ENCODE measurements around the gene NEAT1. TPM values are rescaled to one million over a fixed set of nuclear protein-coding genes. Genes with fewer than 3 reads are reported as not detected.

NEAT1 gene
- polyA plus RNA-seq, 3 donors = 117 to 471 (median 268) TPM

DNA sequence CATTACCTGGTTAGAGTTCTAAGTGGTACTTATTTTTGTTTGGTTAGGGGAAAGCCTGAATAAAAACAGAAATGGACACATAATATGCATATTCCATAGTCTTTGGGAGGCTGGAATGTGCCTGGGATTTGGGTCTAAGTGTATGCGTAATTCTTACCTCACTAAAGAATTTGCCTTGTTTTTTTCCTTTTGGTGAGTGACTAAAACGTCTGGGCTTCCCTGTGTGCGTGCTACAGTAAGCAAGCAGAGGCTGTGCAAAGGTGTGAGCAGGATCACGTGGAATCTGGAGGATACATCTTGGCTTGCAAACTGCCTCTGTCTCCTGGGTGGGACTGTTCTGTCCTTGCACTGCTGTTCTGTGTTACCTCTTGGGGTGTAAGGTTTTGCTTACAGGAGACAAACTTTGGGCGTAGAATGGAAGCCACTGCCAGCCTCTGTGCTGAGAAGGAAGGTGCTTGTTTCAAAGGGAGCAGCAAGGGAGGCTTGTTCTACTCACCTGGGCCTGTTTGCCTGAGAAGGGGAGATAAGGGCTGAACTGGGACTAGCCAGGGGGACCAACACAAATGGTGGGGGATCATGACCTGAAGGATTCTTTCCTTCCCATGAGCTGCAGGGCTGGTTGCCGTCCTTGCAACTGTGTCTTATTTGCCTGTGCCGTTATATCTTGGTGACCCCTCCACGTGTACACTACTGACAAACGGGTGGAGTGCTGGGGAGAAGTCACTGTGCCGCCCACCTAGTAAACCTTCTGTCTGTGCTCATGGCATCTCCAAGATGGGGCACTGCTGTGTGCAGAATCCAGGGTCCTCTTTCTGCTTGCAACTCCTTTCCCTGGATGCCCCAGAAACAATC, 4.5 kb downstream of the NEAT1 start:
- no peak for DNase-seq (ENCODE audit: extremely low read depth in 1 of 11, low read depth in 9 of 11, low spot score in 4 of 11)

DNA sequence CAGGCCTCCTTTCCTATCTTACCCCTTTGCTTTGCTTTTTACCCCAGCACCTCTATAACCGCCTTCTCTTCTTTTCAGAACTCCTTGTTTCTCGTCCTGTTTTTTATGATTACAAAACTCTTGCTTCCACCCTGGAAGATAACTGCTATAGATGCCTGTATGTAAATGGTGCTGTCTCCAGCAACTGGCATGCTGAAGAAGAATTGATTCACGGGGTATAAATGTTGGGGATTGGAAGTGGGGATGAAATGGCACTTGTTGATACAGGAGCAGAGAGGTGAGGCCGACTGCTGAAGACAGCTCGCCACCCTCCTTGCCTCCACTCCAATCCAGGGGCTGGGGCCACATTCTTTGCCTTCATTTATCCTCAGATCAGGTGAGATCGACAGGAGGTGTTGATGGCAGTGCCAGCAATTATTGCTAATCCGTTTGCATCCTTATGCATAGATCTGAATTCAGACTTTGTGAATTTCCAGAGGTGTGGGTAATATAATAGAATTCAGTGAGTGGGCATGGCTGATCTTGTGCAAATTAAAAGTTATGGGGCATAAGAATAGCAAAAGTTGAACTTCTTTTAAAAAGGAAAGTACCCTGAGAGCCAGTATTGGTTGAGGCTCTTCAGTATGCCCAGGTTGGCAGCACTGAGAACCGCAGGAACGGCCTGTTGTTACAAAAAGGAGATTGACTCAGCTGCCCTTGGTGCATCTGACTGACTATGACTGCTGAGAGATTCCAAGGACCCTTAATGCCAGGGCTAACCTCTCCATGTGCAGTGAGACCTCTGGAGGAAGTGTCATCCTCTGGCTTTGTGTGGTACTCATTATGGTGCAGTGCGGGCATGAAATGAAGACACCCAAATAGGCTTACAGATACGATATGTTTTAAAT, 5.3 kb downstream of the NEAT1 start:
- DNase-seq (ENCODE audit: extremely low read depth in 1 of 11, low read depth in 9 of 11, low spot score in 4 of 11) = no peak

DNA sequence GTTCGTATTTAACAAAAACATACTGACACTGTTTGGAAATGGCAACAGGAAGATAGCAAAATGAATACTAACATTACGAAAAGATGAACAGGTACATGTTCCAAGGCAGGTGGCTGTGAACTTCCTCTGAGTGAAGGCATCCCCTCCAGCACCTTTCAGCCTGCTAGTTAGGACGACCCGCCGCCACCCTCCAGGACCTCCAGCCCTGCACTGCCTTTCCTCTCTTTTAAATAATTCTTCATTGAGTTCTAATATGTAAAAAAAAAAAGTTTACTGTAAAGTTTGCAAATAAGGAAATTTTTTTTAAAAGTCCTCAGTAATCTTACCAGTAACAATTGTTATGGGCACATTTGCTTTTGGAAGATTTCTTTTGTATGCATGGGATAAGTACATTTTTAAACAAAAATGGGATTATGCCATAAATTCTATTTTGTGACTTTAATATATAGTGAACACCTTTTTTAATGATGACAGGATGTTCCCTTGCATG, 6.0 kb downstream of the NEAT1 start:
- DNase-seq (ENCODE audit: extremely low read depth in 1 of 11, low read depth in 9 of 11, low spot score in 4 of 11) = no peak

DNA sequence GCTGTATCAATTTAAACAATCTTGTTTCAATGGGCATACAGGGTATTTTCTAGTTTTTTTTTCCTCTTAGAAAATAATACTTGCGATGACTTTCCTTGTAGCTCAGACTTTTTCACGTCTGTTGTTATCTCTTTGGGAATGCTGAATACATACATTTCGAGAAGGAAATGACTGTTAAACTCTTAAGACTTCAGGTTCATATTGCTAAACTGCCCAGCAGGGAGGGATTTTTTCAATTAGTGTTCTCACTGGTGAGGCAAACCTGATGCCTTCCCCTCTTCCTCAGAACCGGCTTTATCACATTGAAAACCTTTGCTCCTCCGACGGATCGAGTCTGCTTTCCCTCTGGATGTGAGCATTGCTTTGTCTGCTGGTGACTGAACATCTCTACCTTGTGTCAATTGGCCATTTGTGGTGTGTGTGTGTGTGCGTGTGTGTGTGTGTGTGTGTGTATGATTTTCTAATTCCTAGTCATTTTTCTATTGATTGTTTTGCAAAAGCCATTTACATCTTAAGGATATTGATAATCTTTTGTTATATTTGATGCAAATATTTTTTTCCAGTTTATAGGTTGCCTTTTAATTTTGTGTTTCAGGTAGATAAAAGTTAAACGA, 6.6 kb downstream of the NEAT1 start:
- DNase-seq (ENCODE audit: extremely low read depth in 1 of 11, low read depth in 9 of 11, low spot score in 4 of 11) = no peak

DNA sequence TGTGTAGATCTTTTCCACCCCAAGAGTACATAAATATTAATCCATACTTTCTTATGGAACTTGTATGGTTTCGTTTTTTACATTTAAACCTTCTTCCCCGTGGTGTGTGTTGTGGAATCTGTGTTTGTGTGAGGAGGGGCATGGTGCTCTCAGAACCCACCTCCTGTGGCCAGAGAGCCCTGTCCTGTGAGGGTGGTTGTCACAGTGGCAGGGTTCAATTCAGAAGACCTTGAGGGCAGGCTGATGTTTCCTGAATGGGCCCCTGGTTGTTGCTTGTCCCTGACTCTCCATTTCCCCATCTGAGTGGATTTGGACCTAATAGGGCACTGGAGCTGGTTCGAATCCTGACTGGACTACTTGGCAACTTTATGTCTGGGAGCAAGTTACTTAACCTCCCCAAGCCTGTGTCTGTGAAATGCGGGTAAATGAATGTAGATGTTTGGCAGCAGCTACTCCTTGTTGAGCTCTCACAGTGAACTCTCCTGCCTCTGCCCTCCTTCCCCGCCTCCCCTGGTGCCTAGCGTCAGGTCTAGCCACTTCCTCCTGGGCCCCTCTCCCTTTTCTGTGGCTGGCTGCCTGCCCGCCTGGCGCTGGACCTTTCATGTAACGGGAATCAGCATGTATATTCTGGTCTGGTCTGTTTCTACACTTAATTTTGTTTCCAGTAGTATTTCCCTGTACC, 7.3 kb downstream of the NEAT1 start:
- no peak for DNase-seq (ENCODE audit: extremely low read depth in 1 of 11, low read depth in 9 of 11, low spot score in 4 of 11)

DNA sequence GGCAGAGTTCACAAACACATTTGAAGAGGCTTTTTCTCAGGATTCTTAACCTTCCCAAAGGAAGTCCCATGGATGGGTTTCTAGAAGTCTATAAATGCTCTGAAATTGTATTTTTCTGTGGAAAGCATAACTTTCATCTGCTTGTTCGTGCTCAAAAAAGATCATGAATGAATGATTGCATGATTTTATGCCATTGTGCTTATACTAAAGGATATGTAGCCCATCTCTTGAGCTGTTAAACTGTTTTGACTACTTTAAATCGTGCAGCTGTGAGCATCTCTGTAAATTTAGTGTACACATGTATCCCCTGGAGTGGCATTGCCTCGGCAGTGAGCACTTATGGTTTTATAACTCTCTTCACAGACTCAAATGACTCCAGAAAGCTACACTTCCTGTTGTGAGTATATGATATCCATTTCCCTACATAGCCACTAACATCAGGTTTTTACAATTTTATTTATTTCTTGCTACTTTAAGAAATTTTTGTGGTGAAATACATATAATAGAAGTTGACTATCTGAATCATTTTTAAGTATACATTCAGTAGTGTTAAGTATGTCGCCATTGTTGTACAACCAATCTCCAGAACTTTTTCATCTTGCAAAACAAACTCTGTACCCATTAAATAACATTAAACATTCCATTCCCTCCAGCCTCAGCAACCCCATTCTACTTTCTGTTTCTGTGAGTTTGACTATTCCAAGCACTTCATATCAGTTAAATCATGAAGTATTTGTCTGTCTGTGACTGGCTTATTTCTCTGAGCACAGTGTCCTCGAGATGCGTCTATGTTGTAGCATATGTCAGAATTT, 8.0 kb downstream of the NEAT1 start:
- no peak for DNase-seq (ENCODE audit: extremely low read depth in 1 of 11, low read depth in 9 of 11, low spot score in 4 of 11)

DNA sequence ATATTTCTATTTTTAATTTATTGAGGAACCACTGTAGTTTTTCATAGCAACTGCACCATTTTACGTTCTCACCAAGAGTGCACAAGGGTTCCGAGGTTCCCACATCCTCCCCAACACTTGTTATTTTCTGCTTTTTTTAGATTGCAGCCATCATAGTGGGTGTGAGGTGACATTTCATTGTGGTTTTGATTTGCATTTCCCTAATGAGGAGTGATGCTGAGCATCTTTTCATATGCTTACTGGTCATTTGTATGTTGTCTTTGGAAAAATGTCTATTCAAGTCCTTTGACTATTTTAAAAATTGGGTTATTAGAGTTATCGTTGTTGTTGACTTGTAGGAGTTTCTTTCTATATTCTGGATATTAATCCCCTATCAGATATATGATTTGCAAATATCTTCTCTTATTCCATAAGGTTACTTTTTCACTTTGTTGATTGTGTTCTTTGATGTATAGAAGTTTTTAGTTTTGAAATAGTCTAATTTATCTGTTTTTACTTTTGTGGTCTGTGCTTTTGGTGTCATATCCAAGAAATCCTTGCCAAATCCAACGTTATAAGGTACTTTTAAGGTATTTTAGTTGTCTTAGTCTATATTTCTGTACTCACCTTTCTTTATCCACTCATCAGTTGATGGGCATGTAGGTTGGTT, 9.0 kb downstream of the NEAT1 start:
- DNase-seq (ENCODE audit: extremely low read depth in 1 of 11, low read depth in 9 of 11, low spot score in 4 of 11) = no peak

DNA sequence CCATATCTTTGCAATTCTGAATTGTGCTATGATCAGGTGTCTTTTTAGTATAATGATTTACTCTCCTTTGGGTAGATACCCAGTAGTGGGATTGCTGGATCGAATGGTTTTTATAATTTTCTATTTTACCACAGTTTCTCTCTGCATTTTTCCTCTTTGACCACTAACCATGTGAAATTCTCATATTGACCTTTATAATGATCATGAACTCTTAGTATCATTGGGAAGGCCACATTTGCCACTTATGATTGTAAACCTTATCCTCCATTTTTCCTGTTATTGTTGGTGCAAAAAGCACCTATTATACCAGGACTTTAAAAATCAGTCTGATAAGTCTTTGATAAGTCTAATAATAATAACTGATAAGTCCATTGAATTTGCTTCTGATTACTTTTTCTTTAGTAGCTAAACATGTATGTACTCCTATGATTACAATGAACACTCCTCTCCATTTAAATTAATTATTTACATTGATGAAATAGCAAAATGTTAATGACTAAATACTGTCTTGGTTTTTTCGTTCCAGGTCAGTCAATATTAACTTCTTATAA, 9.6 kb downstream of the NEAT1 start:
- no peak for DNase-seq (ENCODE audit: extremely low read depth in 1 of 11, low read depth in 9 of 11, low spot score in 4 of 11)

DNA sequence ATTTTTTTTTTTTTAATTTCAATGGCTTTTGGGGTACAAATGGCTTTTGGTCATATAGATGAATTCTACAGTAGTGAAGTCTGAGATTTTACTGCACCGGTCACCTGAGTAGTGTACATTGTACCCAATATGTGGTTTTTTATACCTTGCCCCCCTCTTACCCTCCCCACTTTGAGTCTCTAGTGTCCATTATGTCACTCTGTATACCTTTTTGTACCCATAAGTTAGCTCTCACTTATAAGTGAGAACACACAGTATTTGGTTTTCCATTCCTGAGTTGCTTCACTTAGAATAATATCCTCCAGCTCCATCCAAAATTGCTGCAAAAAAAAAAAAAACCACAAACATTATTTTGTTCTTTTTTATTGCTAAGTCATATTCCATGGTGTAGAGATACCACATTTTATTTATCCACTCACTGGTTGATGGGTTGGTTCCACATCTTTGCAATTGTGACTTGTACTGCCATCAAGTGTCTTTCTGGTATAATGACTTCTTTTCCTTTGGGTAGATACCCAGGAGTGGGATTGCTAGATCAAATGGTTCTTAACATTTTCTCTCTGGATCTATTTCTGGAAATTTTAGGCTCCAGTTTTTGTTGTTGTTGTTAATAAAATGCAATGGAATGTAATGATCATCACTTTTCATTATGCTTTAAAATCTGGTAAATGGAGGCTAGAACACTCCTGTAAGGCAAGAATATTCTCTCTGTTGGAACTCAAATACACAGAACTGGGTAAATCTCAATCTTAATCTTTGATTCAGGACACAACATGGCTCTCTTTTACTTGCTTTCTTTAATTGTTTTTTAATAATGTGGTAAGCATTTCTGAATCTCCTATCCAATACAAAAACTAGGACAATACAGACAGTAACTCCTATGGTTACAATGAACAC, 10.3 kb downstream of the NEAT1 start:
- DNase-seq (ENCODE audit: extremely low read depth in 1 of 11, low read depth in 9 of 11, low spot score in 4 of 11) = no peak

DNA sequence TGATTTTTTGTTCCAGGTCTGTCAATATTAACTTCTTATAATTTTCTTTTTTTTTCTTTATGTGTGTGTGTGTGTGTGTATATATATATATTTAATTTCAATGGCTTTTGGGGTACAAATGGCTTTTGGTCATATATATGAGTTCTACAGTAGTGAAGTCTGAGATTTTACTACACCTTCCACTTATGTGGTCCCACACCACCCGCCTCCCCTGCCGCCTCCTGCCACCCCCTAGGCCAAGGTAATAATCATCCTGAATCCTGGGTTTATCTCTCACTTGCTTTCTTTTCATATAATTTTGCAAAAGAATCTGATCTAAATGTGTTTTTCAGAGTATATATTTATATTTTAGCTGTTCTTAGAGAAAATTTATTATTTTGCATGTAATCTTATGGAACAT, 11.1 kb downstream of the NEAT1 start:
- DNase-seq (ENCODE audit: extremely low read depth in 1 of 11, low read depth in 9 of 11, low spot score in 4 of 11) = no peak

DNA sequence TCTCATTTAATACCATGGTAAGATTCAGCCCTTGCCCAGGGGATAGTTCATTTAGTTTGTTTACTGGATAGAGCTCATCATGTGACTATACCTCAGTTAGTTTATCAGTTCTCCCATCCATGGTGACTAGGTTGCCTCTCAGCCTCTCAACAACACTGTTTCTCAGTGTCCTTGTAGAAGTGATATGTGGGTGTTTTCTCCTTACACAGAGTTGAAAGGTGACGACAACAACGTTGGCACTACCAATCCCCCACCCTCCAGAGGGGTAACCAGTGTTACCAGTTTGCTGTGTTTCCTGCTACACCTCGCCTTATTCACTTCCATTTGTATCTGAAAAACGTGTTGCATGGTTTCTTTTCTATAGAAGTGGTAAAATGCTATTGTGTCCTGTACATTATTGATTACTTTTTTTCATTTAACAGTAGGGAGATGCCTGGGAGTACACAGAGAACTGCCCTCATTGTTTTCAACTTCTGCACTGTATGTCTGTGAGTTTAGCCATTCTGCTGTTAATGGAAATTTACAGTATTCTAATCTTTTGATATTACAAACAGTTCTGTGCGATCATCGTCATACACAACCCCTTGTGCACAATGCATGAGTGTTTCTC, 11.6 kb downstream of the NEAT1 start:
- no peak for DNase-seq (ENCODE audit: extremely low read depth in 1 of 11, low read depth in 9 of 11, low spot score in 4 of 11)

DNA sequence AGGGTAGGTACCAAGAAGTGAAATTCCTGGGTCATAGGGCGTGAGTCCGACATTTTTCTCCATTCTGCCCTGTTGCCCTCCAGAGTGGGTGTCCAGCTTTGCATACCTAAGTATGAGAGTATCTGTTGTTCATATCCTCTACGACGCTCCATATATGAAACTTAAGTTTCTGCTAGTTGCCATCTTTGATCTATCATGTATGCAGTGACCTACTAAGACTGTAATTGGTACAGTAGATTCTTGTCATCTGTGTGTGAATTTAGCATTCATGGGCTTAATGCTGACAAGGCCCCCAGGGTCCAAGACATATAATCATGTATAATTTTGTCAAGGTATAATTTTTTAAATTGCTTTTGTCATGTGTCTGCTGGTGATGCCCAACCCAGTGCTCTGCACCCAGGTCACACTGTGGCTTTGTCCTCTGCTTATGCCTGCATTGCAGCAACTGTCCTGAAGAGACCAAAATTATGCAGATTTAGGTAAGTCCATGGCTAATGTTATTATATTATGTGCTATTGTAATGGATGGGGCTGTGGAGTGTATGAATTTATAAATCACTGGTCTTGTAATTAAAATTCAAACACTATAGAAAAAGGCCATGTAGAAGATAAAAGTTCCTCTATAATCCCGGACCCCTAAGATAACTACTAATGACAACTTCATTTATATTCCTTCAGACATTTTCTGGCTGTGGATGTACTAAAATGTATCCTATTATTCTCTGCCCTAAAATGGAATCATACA, 12.2 kb downstream of the NEAT1 start:
- DNase-seq (ENCODE audit: extremely low read depth in 1 of 11, low read depth in 9 of 11, low spot score in 4 of 11) = no peak

DNA sequence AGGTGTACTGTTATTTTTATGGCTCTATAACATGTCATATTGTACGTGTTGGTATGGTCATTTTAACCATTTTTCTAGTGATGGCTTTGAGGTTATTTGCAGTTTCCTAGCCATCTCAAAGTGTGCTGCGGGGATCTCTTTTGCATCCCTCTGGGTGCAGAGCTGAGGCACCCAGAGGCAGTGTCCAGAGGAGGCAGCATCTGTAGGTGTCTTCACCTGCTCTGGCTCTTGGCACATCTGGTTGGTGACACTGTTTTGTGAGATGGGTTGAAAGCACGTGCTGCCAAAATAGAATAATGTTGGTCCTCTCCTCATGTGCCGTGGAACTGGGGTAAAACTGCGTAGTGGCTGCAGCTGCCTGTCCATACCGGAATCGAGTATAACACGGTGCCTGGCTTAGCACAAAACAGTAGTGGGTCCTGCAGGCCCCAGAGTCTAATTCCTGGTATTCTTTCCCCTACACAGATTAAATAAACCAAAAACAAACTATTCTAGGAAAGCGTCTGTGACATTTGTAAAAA, 12.9 kb downstream of the NEAT1 start:
- DNase-seq (ENCODE audit: extremely low read depth in 1 of 11, low read depth in 9 of 11, low spot score in 4 of 11) = no peak

DNA sequence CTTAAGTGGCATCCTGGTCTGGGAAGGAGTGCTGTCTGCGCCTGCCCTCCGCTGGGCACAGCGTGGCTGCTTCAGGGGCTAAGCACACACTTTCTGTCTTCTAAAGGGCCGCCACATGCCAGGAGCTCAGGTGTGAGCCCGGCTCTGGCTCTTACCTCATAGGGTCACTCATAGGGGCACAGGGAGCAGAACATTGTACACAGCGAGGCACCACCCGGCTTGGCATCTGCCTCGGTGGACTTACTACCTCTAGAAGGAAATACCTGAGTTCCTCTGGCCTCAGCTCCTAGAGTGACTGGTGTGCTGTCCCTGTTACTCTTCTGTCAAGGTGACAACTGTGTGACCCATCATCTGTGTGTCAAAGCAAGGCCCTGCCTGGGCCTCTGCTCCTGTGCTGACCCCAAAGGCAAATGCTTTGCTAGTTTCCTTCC, 13.4 kb downstream of the NEAT1 start:
- DNase-seq (ENCODE audit: extremely low read depth in 1 of 11, low read depth in 9 of 11, low spot score in 4 of 11) = no peak

DNA sequence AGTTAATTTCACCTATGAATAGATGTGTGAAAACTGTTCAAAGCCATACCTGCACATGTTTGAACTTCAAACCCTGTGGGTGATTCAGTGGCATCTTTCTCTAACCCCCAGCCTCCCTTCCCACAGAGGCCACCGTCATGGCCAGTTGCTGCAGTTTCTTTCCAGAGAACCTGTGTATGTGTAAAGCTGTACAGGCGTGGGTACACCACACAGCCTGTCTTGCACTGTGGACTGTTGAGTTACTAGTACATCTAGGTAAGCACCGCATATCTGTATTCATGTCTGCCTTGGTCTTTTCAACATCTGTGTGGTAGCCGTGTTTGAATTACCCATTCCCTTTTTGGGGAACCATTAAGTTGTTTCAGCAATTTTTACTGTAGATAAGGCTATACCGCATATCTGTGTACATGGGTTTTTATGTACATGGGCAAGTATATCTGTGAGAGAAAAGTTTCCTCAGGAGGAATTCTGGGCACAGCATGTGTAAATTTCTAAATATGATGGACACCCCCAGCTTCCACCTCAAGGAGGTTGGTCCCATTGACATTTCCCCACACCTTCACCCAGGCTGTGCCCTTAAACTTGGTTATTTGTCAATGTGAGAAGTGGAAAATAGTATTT, 13.9 kb downstream of the NEAT1 start:
- no peak for DNase-seq (ENCODE audit: extremely low read depth in 1 of 11, low read depth in 9 of 11, low spot score in 4 of 11)

Data from renal cortex interstitium (tissue), 11 donors.